A549 (cell line): ENCODE results near the gene ZNF205. TPM values are rescaled to one million over a fixed set of nuclear protein-coding genes. Genes with fewer than 3 reads are reported as not detected.

ENCODE experiments used
- ATAC-seq, 2 experiments: fragments of 200-7000 bp in 1 of 2; fragments of >200 bp in 1 of 2; cut with Nextera tagmentation in 1 of 2; cut with Tn5 transposase in 1 of 2; 3 replicates each; pipeline versions ENCODE4 v1.8.0 to v1.9.1; 2018 to 2020; ENCODE audit warnings: mild to moderate bottlenecking in 1 of 2, moderate library complexity in 1 of 2
- CTCF ChIA-PET: fragments of 300-600 bp; sonication (Branson Sonifier 250); formaldehyde crosslinking; extraction: SDS; loops from one replicate; lab custom pipeline; 2021; ENCODE audit warnings: antibody characterized with exemption, inconsistent platforms; lab: Yijun Ruan, JAX
- POLR2A ChIA-PET: fragments of 350-600 bp; formaldehyde crosslinking; extraction: SDS; loops from one replicate; lab custom pipeline; 2021; ENCODE audit warnings: antibody characterized with exemption, inconsistent platforms; lab: Yijun Ruan, JAX
- DNase-seq, 2 experiments: peaks; one replicate each; pipeline versions ENCODE4 v3.0.0 to v3.0.0-alpha.2; 2011 to 2016; ENCODE audit warnings: low read depth in 1 of 2, low spot score in 1 of 2
- FAIRE-seq: peaks from 2 replicates; lab custom pipeline; 2011; peaks lifted over from hg19 to GRCh38; lab: Jason Lieb, UNC
- H3K27ac ChIP-seq, 2 experiments: fragments of >200 bp; sonication (Bioruptor Twin); formaldehyde crosslinking; 3 replicates each; pipeline ENCODE4 v1.5.1; 2016 to 2017
- H3K4me1 ChIP-seq: fragments of >200 bp; sonication (Bioruptor Twin); formaldehyde crosslinking; 3 replicates; pipeline ENCODE4 v1.6.1; 2016
- H3K4me2 ChIP-seq: fragments of >200 bp; sonication (Bioruptor Twin); formaldehyde crosslinking; 3 replicates; pipeline ENCODE4 v1.6.1; 2016
- H3K4me3 ChIP-seq: fragments of >200 bp; sonication (Bioruptor Twin); formaldehyde crosslinking; 3 replicates; pipeline ENCODE4 v1.5.1; 2016
- H3K9me3 ChIP-seq: fragments of >200 bp; sonication (Bioruptor Twin); formaldehyde crosslinking; 3 replicates; pipeline ENCODE4 v1.6.1; 2016
- BHLHE40 ChIP-seq: IDR thresholded peaks from 2 replicates; pipeline ENCODE4 v1.6.1; 2012; ENCODE audit warnings: low read depth, low read length, inconsistent platforms
- CHD2 ChIP-seq: fragments of 150-350 bp; IDR thresholded peaks from 2 replicates; pipeline ENCODE4 v1.6.1; 2014; ENCODE audit warnings: low read length; ENCODE audit not compliant: partially characterized antibody
- CHD4 ChIP-seq: fragments of 200-600 bp; sonication (generic); IDR thresholded peaks from 2 replicates; pipeline ENCODE4 v1.6.1; 2016; ENCODE audit warnings: antibody characterized with exemption, mild to moderate bottlenecking, borderline replicate concordance
- E2F6 ChIP-seq: IDR thresholded peaks from 2 replicates; pipeline ENCODE4 v1.6.1; 2012; ENCODE audit warnings: low read depth, borderline replicate concordance
- FOXS1 ChIP-seq: fragments of 250-450 bp; sonication (Bioruptor Pico); IDR thresholded peaks from 2 replicates; pipeline ENCODE4 v1.5.0; 2020; ENCODE audit warnings: mild to moderate bottlenecking, moderate library complexity
- HEYL ChIP-seq: fragments of 250-450 bp; sonication (Bioruptor Pico); IDR thresholded peaks from 2 replicates; pipeline ENCODE4 v1.8.0; 2021; ENCODE audit warnings: mild to moderate bottlenecking, moderate library complexity
- HOXA7 ChIP-seq: fragments of 250-450 bp; sonication (Bioruptor Pico); IDR thresholded peaks from 2 replicates; pipeline ENCODE4 v1.5.0; 2020; ENCODE audit warnings: mild to moderate bottlenecking, moderate library complexity
- HOXB13 ChIP-seq: fragments of 250-450 bp; sonication (Bioruptor Pico); IDR thresholded peaks from 2 replicates; pipeline ENCODE4 v1.5.0; 2020; ENCODE audit warnings: low read depth, mild to moderate bottlenecking, moderate library complexity
- JUNB ChIP-seq: fragments of >200 bp; sonication (Bioruptor Twin); formaldehyde crosslinking; IDR thresholded peaks from 2 replicates; pipeline ENCODE4 v1.6.1; 2016
- KDM1A ChIP-seq: fragments of 200-600 bp; sonication (generic); IDR thresholded peaks from 2 replicates; pipeline ENCODE4 v1.6.1; 2016; ENCODE audit warnings: low read depth, mild to moderate bottlenecking
- MAX ChIP-seq: IDR thresholded peaks from 2 replicates; pipeline ENCODE4 v1.6.1; 2012
- NFE2L2 ChIP-seq: fragments of 150-350 bp; conservative IDR thresholded peaks from 2 replicates; pipeline ENCODE4 v1.6.1; 2014; ENCODE audit warnings: low read length
- PHF8 ChIP-seq: fragments of 200-600 bp; sonication (generic); IDR thresholded peaks from 2 replicates; pipeline ENCODE4 v1.6.1; 2016; ENCODE audit warnings: low read depth, mild to moderate bottlenecking, antibody characterized with exemption, moderate library complexity, borderline replicate concordance
- RARB ChIP-seq: fragments of 250-450 bp; sonication (Bioruptor Pico); IDR thresholded peaks from 2 replicates; pipeline ENCODE4 v1.8.0; 2021; ENCODE audit warnings: mild to moderate bottlenecking, moderate library complexity
- RFX5 ChIP-seq: fragments of 450-650 bp; IDR thresholded peaks from 2 replicates; pipeline ENCODE4 v1.7.1; 2014; ENCODE audit warnings: antibody characterized with exemption, mild to moderate bottlenecking, moderate library complexity
- ZC3H11A ChIP-seq: fragments of 450-650 bp; IDR thresholded peaks from 2 replicates; pipeline ENCODE4 v1.6.1; 2014; ENCODE audit warnings: antibody characterized with exemption, mild to moderate bottlenecking
- ZSCAN20 ChIP-seq: fragments of 250-450 bp; sonication (Bioruptor Pico); IDR thresholded peaks from 2 replicates; pipeline ENCODE4 v1.8.0; 2022; ENCODE audit warnings: mild to moderate bottlenecking, moderate library complexity
- WGBS: methylation state at CpG from one replicate; pipeline ENCODE4 v1.1.6; 2017; ENCODE audit errors: missing lambda C conversion rate; 5-methylcytosine and 5-hydroxymethylcytosine counted together
- polyA plus RNA-seq, 4 experiments: library from polyadenylated mRNA; depleted of rRNA in 3 of 4; stranded (reverse); fragments of >200 nt; fragmentation: RNase III in 1 of 4; extraction: RNeasy Plus Mini Kit Qiagen cat#74134 plus additional on column Dnase treatment in 1 of 4; gene quantifications; 2 replicates in 3 of 4; 3 replicates in 1 of 4; pipeline ENCODE4 v1.2.3, GENCODE V29; 2011 to 2017
- TF ChIP-seq, protein P1 (sequence below): fragments of 250-450 bp; sonication (Bioruptor Pico); IDR thresholded peaks from 2 replicates; pipeline ENCODE4 v1.5.0; 2021; ENCODE audit warnings: mild to moderate bottlenecking, moderate library complexity, borderline replicate concordance
- TF ChIP-seq, protein P2 (sequence below): fragments of 450-650 bp; IDR thresholded peaks from 2 replicates; pipeline ENCODE4 v1.6.1; 2014; ENCODE audit warnings: antibody characterized with exemption
- TF ChIP-seq, protein P3 (sequence below): fragments of 200-600 bp; sonication (generic); IDR thresholded peaks from 2 replicates; pipeline ENCODE4 v1.6.1; 2016; ENCODE audit warnings: antibody characterized with exemption, mild to moderate bottlenecking, moderate library complexity

Gene ZNF205
- polyA plus RNA-seq, 2 of the 4 experiments (the other 2 are of a cell fraction): 4.3 to 9.6 TPM

DNA sequence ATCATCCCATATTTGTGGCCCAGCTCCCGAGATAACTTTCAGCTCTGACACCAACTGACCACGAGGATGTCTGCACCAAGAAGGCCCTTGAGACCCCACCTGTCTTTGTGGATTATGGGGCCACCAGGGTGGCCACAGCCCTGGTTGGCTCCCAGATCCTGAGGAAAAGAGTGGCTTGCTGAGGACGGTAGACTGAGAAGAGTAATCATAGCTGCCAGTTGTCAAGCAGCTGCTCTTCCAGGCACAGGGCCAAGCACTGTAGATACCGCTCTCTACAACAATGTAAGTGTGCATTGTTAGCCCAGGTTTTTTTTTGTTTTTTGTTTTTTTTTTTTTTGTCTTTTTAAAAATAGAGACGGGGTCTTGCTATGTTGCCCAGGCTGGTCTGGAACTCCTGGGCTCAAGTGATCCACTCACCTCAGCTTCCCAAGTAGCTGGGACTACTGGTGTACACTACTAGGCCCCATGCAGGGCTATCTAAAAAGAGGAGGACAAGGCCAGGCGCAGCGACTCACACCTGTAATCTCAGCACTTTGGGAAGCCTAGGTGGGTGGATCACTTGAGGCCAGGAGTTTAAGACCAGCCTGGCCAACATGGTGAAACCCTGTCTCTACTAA is 9.6 kb downstream of the ZNF205 start:
- FAIRE-seq (no peak), ATAC-seq (no peak), DNase-seq (no peak)
- TF ChIP-seq HEYL (no peak), KDM1A (no peak), PHF8 (no peak), CHD2 (no peak), RARB (CRISPR knock-in tag) (no peak), FOXS1 (CRISPR knock-in tag) (no peak), ZC3H11A (no peak), E2F6 (no peak), MAX (no peak), HOXA7 (CRISPR knock-in tag) (no peak), BHLHE40 (no peak), ZSCAN20 (CRISPR knock-in tag) (no peak), JUNB (no peak), RFX5 (no peak), CHD4 (no peak), HOXB13 (CRISPR knock-in tag) (no peak), NFE2L2 (no peak)
- TF ChIP-seq, protein P1, sequence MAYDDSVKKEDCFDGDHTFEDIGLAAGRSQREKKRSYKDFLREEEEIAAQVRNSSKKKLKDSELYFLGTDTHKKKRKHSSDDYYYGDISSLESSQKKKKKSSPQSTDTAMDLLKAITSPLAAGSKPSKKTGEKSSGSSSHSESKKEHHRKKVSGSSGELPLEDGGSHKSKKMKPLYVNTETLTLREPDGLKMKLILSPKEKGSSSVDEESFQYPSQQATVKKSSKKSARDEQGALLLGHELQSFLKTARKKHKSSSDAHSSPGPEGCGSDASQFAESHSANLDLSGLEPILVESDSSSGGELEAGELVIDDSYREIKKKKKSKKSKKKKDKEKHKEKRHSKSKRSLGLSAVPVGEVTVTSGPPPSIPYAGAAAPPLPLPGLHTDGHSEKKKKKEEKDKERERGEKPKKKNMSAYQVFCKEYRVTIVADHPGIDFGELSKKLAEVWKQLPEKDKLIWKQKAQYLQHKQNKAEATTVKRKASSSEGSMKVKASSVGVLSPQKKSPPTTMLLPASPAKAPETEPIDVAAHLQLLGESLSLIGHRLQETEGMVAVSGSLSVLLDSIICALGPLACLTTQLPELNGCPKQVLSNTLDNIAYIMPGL (CRISPR knock-in tag): no peak
- TF ChIP-seq, protein P2, sequence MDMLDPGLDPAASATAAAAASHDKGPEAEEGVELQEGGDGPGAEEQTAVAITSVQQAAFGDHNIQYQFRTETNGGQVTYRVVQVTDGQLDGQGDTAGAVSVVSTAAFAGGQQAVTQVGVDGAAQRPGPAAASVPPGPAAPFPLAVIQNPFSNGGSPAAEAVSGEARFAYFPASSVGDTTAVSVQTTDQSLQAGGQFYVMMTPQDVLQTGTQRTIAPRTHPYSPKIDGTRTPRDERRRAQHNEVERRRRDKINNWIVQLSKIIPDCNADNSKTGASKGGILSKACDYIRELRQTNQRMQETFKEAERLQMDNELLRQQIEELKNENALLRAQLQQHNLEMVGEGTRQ: no peak
- TF ChIP-seq, protein P3, sequence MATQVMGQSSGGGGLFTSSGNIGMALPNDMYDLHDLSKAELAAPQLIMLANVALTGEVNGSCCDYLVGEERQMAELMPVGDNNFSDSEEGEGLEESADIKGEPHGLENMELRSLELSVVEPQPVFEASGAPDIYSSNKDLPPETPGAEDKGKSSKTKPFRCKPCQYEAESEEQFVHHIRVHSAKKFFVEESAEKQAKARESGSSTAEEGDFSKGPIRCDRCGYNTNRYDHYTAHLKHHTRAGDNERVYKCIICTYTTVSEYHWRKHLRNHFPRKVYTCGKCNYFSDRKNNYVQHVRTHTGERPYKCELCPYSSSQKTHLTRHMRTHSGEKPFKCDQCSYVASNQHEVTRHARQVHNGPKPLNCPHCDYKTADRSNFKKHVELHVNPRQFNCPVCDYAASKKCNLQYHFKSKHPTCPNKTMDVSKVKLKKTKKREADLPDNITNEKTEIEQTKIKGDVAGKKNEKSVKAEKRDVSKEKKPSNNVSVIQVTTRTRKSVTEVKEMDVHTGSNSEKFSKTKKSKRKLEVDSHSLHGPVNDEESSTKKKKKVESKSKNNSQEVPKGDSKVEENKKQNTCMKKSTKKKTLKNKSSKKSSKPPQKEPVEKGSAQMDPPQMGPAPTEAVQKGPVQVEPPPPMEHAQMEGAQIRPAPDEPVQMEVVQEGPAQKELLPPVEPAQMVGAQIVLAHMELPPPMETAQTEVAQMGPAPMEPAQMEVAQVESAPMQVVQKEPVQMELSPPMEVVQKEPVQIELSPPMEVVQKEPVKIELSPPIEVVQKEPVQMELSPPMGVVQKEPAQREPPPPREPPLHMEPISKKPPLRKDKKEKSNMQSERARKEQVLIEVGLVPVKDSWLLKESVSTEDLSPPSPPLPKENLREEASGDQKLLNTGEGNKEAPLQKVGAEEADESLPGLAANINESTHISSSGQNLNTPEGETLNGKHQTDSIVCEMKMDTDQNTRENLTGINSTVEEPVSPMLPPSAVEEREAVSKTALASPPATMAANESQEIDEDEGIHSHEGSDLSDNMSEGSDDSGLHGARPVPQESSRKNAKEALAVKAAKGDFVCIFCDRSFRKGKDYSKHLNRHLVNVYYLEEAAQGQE: no peak
- peaks cover 8% of the 10 kb centered on the region; the same call in 1 of the 3 replicates for H3K4me1 ChIP-seq
- no peaks in the 10 kb centered on the region for H3K9me3 ChIP-seq
- no peak overlapping the region for H3K27ac ChIP-seq
- CTCF ChIA-PET: interaction anchor here (1.0 to 7.2 kb wide), 6 partner anchors 9 to 91 kb away, joined by 3 to 45 read pairs (median 7); partner anchors contain the start of gene ZNF205
- POLR2A ChIA-PET: interaction anchor here (0.9 kb wide), 2 partner anchors 13 to 16 kb away, joined by 3 to 5 read pairs; partner anchors contain the start of gene ZNF213
- no peak overlapping the region for H3K4me2 ChIP-seq
- H3K4me3 ChIP-seq: no peak overlapping the region
- 79% methylated on average over 7 of the region's 7 CpGs for WGBS
